Subcutaneous adipose tissue (tissue), 4 donors: ENCODE results near the gene FLAD1. TPM values are rescaled to one million over a fixed set of nuclear protein-coding genes. Genes with fewer than 3 reads are reported as not detected.

Experiments
- CTCF ChIP-seq: fragments of 450-650 bp; IDR thresholded peaks from one replicate; pipeline ENCODE4 v1.5.1; 2016; ENCODE audit warnings: low read depth, mild to moderate bottlenecking, control low read depth, antibody characterized with exemption, moderate library complexity
- small RNA-seq: library from RNA; depleted of rRNA; stranded (forward); fragments of <200 nt; gene quantifications from one replicate; pipeline ENCODE3, GENCODE V24; 2016
- total RNA-seq, 4 donors: library from RNA; depleted of rRNA; stranded (reverse); fragments of >200 nt; gene quantifications; one replicate each; pipeline ENCODE4 v1.1.0, GENCODE V29; 2016

Gene FLAD1
- total RNA-seq, 4 donors from 2014 or later: 23.5 to 25.9 (median 24.7) TPM

GRCh38 chr1:155037043-155037442, 53.9 kb downstream of the FLAD1 start:
- no peak for TF ChIP-seq CTCF

- no peak for TF ChIP-seq CTCF
Observed at GRCh38 chr1:155037851-155038441, 54.8 kb downstream of the FLAD1 start.

- no peak for TF ChIP-seq CTCF
Observed at GRCh38 chr1:155038602-155039307, 55.6 kb downstream of the FLAD1 start.

GRCh38 chr1:155039308-155039669, 56.1 kb downstream of the FLAD1 start:
- no peak for TF ChIP-seq CTCF

GRCh38 chr1:155040358-155041093, 57.4 kb downstream of the FLAD1 start:
- no peak for TF ChIP-seq CTCF

Small RNA genes within 50 kb of the gene (small RNA-seq; reads per million reads assigned to genes)
- gene MIR4258 (not detected), gene RF00017 (not detected)

Other genes starting within 250 kb of the FLAD1 start
- gene KCNN3, start 113.1 kb upstream of the FLAD1 start, total RNA-seq: under 1 TPM; under 0.01 to 0.57 (median 0.08) TPM
- 10 to 100 TPM; 11.6 to 22.4 (median 14.4) TPM for gene PMVK, start 46.6 kb upstream of the FLAD1 start, total RNA-seq
- 100 to 1,000 TPM in 2 of 4 donors, 10 to 100 TPM in 2; 34.9 to 177 (median 91.0) TPM for gene PBXIP1, start 27.2 kb upstream of the FLAD1 start, total RNA-seq
- 10 to 100 TPM; 13.4 to 23.9 (median 14.8) TPM for gene PYGO2, start 21.6 kb upstream of the FLAD1 start, total RNA-seq
- gene SHC1, start 12.6 kb upstream of the FLAD1 start, total RNA-seq: 100 to 1,000 TPM in 2 of 4 donors, 10 to 100 TPM in 2; 87.1 to 171 (median 102) TPM
- 10 to 100 TPM; 40.3 to 77.4 (median 51.2) TPM for gene CKS1B, start 8.7 kb upstream of the FLAD1 start, total RNA-seq
- not detected for gene LENEP, start 10.2 kb downstream of the FLAD1 start, total RNA-seq
- 10 to 100 TPM; 23.5 to 74.0 (median 30.8) TPM for gene ZBTB7B, start 19.5 kb downstream of the FLAD1 start, total RNA-seq
- 1 to 10 TPM in 2 of 4 donors, under 1 TPM in 1, not detected in 1; 0.34 to 3.7 (median 2.6) TPM for gene DCST2, start 50.4 kb downstream of the FLAD1 start, total RNA-seq
- gene DCST1, start 50.5 kb downstream of the FLAD1 start, total RNA-seq: not detected
- 100 to 1,000 TPM in 2 of 4 donors, 10 to 100 TPM in 2; 61.4 to 189 (median 87.5) TPM for gene ADAM15, start 68.0 kb downstream of the FLAD1 start, total RNA-seq
- 1 to 10 TPM; 2.8 to 5.3 (median 3.7) TPM for gene EFNA4, start 80.4 kb downstream of the FLAD1 start, total RNA-seq
- gene EFNA3, start 95.5 kb downstream of the FLAD1 start, total RNA-seq: 1 to 10 TPM in 2 of 4 donors, under 1 TPM in 1, not detected in 1; 0.44 to 3.7 (median 1.7) TPM
- 10 to 100 TPM; 12.4 to 32.6 (median 16.8) TPM for gene EFNA1, start 144.5 kb downstream of the FLAD1 start, total RNA-seq
- gene SLC50A1, start 152.5 kb downstream of the FLAD1 start, total RNA-seq: 10 to 100 TPM; 21.2 to 34.2 (median 23.7) TPM
- 100 to 1,000 TPM in 1 of 4 donors, 10 to 100 TPM in 3; 61.4 to 120 (median 71.2) TPM for gene DPM3, start 157.2 kb downstream of the FLAD1 start, total RNA-seq
- gene KRTCAP2, start 190.0 kb downstream of the FLAD1 start, total RNA-seq: 100 to 1,000 TPM in 1 of 4 donors, 10 to 100 TPM in 3; 65.0 to 155 (median 81.9) TPM
- gene TRIM46, start 190.5 kb downstream of the FLAD1 start, total RNA-seq: under 1 TPM in 3 of 4 donors, not detected in 1; 0.51 to 0.75 (median 0.66) TPM
- 10 to 100 TPM in 3 of 4 donors, 1 to 10 TPM in 1; 8.8 to 21.1 (median 15.6) TPM for gene THBS3, start 224.6 kb downstream of the FLAD1 start, total RNA-seq
- 10 to 100 TPM; 35.5 to 46.9 (median 40.8) TPM for gene MTX1, start 225.4 kb downstream of the FLAD1 start, total RNA-seq